HFF-Myc (cell line): ENCODE results near the gene CAMTA1.

Source experiments
- DNase-seq: peaks from one replicate; pipeline ENCODE4 v3.0.0-alpha.2; 2011; ENCODE audit warnings: low read depth; ENCODE audit errors: extremely low read depth
- H3K4me3 ChIP-seq: replicated peaks from 2 replicates; pipeline ENCODE4 v1.5.1; 2011; ENCODE audit warnings: low read depth, mild to moderate bottlenecking, control low read depth, low read length
- TF ChIP-seq, protein P1 (sequence below): IDR thresholded peaks from 2 replicates; pipeline ENCODE4 v1.5.1; 2012; ENCODE audit warnings: mild to moderate bottlenecking, low read depth, low read length, control low read depth; ENCODE audit errors: missing control alignments

Gene CAMTA1

GRCh38 chr1:7717748-7718368 is 932.6 kb downstream of the CAMTA1 start:
- no peak for DNase-seq
- TF ChIP-seq, protein P1, sequence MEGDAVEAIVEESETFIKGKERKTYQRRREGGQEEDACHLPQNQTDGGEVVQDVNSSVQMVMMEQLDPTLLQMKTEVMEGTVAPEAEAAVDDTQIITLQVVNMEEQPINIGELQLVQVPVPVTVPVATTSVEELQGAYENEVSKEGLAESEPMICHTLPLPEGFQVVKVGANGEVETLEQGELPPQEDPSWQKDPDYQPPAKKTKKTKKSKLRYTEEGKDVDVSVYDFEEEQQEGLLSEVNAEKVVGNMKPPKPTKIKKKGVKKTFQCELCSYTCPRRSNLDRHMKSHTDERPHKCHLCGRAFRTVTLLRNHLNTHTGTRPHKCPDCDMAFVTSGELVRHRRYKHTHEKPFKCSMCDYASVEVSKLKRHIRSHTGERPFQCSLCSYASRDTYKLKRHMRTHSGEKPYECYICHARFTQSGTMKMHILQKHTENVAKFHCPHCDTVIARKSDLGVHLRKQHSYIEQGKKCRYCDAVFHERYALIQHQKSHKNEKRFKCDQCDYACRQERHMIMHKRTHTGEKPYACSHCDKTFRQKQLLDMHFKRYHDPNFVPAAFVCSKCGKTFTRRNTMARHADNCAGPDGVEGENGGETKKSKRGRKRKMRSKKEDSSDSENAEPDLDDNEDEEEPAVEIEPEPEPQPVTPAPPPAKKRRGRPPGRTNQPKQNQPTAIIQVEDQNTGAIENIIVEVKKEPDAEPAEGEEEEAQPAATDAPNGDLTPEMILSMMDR, result no peak
- no peak overlapping the region for H3K4me3 ChIP-seq

GRCh38 chr1:7719468-7720094 is 934.3 kb downstream of the CAMTA1 start:
- DNase-seq, result no peak
- H3K4me3 ChIP-seq, result no peak overlapping the region
- TF ChIP-seq, protein P1, result no peak

DNA sequence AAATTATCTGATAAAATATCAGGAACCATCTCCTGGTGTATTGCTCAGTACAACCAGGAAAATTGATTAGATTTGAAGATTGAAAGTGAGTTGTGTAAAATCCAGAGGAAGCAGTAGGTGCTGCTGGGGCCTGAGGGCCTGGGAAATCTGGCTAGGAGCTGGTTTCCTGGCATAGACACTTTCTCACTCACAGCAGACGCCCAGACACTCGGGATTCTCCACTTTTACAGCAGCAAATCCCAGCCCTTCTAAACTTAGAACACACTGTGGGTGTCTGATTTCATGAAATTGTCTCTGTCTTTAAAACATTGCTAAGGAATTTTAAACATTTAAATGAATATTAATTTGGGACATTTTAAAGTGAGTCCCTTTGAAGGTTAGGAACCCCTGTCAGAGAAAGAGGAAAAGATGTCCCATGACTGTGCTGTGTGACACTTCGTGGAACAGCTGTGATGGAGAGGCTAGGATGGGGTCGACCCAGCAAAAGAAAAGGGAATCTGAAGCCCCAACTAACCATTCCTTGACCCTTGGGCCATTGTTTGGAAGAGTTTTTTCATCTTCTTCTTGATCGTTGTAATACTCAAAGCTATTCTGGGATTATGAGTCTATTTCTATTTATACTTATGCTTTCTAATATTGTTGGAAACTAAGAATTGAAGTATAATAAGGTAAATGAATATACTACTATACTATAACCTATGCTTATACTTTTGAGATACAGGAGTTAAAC is 936.9 kb downstream of the CAMTA1 start:
- DNase-seq, result no peak
- no peak overlapping the region for H3K4me3 ChIP-seq
- TF ChIP-seq, protein P1, result no peak

GRCh38 chr1:7722670-7723012 is 937.4 kb downstream of the CAMTA1 start:
- DNase-seq, result no peak
- TF ChIP-seq, protein P1, result no peak
- H3K4me3 ChIP-seq, result no peak overlapping the region

- TF ChIP-seq, protein P1, result no peak
- no peak overlapping the region for H3K4me3 ChIP-seq
- DNase-seq, result no peak
Observed at GRCh38 chr1:7726623-7727022, 941.4 kb downstream of the CAMTA1 start.

- TF ChIP-seq, protein P1, result no peak
- DNase-seq, result no peak
- H3K4me3 ChIP-seq, result no peak overlapping the region
Observed at GRCh38 chr1:7727809-7728471, 942.7 kb downstream of the CAMTA1 start.
